HG03039 (cell line): ENCODE data around the gene AP1G2.

Experiments used
- ATAC-seq: cut with Tn5 transposase; IDR thresholded peaks from one replicate; pipeline ENCODE4 v1.9.1; 2021; ENCODE audit warnings: mild to moderate bottlenecking, moderate library complexity; ENCODE audit not compliant: unreplicated experiment

Gene AP1G2

GRCh38 chr14:23558346-23559009 is 9.1 kb downstream of the AP1G2 start:
- ATAC-seq, result no peak

- ATAC-seq, result no peak
Observed at GRCh38 chr14:23557946-23558345, 9.6 kb downstream of the AP1G2 start.

DNA sequence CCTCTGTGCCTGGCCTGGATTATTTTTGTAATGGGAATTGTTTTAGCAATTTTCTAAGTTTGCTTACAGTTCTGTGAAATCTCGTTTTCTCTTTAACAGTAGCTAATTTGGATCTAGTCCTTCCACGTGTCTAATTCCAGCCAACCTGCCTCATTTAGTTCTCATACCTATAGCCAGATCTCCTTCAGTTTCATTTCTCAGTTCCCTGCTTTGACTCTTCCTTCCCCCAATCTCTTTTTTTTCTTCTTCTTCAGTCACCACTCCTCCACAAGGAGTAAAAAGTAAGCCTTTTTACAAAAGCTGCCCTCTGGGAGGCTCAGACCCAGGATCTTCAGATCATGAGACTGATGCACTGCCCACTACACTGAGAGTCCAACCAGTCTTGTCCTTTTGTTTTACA is 10.1 kb downstream of the AP1G2 start:
- ATAC-seq, result no peak

GRCh38 chr14:23556700-23557440 is 10.7 kb downstream of the AP1G2 start:
- ATAC-seq, result no peak

- peak; percentile 89 for ATAC-seq
Observed at GRCh38 chr14:23555882-23556699, 11.5 kb downstream of the AP1G2 start, which contains the start of gene THTPA. Gene THTPA (plus strand): TSS chr14:23556271. CDS start chr14:23556758, 487 bp downstream.

DNA sequence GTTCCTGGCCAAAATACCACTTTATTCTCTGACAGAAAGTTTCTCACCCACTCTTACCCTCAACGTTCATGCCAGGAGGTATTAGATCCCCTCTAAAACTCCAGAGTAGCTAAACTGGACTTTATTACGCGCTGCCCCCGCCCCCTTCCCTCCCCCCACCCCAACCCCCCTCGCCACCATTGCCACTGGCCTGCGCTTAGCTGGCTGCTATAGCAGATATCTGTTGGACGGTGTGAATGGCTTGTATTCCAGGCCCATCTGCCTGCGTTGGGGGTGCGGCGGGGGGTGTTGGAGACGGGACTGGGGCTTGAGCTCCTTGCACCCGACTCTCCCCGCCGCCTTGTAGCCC is 12.1 kb downstream of the AP1G2 start:
- no peak for ATAC-seq

GRCh38 chr14:23551266-23552028 is 16.1 kb downstream of the AP1G2 start, which contains the start of gene ZFHX2:
Gene ZFHX2 (minus strand): TSS chr14:23551765. CDS start chr14:23535325, 16,440 bp downstream.
- peak; percentile 41 for ATAC-seq

DNA sequence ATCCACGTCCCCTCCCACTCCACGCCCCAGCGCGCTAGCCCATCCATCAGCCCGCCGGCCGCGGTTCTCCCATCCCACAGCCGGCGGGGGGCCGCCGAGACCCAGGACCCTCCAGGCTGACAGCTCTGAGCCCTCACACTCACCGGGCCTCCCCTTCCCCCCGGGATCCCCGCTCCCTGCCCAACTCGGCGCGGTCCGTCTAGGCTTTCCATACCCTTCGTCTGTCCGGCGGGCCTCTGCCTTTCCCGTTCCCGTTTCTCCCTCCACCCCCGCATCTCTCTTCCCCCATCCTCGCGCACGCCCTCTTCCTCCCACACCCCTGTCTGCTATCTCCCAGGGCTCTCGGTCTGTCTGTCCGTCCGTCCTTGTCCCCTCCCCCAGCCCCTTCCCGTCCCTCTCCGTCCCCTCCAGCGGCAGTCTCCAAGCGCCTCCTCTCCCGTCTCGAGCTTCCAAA is 16.8 kb downstream of the AP1G2 start:
- no peak for ATAC-seq

- ATAC-seq, result no peak
Observed at GRCh38 chr14:23550131-23550811, 17.3 kb downstream of the AP1G2 start.

DNA sequence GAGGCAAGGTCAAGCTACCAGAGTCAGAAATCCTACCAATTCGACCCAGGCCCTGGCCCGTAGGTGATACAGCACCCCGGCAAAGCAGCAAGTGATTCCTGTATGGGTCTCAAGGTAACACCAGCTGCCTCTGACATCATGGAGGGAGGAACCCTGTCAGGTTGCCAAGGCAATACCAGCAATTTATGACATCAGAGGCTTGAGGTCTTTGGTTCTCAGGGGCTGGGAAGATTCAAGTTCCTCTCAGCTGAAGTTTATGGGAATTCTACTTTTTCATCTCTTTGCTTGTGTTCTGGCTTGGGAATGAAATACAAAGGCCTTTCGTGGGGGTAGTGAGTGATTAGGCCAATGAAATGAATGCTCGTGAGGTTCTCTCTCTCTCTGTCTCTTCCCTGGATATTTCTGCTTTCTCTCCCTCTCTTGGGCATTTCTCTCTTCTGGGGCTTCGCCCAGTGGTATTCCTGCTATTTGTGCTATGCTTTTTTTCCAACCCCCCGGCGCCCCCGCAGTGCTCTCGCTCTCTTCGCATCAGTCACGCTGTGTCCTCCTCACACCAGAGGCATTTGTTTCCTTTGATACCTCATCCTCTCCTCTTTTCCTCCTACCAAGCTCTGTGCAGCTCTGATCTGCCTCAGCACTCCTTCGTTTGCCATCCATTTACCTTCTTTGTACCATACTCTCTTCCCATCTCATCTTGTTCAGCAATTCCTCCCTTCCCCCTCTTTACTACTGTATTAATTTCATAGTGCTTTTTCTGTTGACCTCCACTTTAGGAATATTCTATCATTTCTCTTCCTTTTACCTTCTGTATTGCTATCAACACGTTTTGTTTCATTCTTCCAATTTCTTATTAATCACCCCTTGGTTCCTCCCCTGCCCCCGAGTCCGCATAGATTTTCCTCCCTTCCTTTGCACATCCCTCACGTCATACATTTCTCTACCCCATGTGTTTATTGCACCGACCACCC is 19.0 kb downstream of the AP1G2 start:
- no peak for ATAC-seq

DNA sequence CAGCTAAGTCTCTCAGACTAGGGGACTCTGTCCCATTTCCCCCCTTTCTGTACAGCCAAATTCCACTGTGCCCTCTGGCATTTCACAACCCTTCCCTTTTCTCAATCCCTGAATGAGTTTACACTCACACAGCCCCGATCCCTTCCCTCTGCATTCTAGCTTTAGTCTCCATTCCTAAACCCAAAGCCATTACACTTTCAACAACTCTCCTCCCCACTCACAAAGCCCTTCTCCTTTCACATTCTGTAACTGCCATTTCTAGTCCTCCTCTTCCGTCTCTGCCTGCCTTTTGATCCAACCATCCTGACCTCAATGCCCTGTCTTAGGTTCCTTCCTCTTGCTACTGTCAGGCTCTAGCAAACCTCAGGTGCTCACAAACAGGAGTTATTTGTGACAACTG is 19.7 kb downstream of the AP1G2 start:
- no peak for ATAC-seq

DNA sequence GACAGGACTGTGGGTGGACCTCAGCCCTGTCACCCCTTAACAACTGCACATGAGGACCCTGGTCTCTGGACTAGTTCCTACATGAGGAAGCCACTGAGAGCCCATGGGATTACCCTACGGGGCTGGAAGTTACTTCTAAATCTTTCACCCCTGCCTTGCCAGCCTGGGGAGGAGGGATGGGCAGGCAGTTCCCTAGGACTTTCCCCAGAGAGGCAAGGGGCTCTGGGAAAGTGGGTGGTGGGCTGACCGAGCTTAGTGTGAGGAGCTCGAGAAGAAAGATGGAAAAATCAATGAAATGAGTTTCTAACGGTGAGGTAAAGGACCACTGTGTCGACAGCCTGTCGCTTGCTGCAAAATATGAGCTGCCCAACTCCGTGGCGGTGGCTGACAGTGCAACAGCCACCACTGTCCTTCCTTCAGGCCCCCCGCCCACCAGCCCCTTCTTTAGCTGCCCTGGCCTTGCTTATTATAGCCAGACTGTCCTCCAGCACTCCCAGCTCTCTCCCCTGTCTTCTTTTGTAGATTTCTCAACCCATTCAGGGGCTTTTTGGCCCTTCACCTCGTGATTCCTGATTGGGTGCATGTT is 21.0 kb downstream of the AP1G2 start:
- no peak for ATAC-seq

GRCh38 chr14:23545740-23546365 is 21.7 kb downstream of the AP1G2 start:
- no peak for ATAC-seq

- ATAC-seq, result no peak
Observed at GRCh38 chr14:23544511-23545447, 22.8 kb downstream of the AP1G2 start.

DNA sequence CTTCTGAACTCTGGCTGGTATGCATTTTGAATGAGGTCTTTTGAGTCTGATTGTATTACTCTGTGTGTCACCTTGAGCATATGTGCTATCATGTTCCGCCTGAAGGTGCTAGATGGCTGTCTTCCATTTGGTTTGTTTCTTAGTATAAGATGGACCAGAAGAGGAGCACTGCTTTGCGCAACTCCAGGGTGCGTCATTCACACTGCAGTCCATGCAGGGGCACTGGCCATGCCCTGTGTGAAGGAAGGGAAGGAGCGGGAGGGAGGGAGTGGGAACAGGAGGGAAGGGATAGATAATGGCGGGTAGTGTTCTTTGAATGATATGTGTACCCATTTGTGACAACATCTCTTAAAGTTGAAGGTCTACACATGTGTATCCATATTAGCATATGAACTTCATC is 24.2 kb downstream of the AP1G2 start:
- ATAC-seq, result no peak

DNA sequence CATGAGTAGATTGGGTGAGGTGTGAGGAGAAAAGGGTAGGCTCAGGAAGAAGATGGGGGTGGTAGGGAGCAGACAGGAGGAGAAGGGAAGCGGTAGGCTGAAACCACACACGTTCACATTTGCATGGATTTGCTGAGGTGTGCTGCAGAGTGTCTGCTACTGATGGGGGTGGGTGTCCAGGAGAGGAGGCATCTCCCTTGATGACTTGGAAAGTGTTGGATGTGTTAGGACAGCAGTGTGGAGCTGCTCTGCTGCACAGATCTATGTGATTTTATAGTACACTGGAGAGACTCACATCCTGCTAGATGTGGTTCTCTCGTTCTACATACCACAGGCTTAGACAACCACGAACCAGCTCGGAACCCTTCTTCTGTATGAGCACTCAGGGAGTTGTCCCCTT is 25.3 kb downstream of the AP1G2 start:
- ATAC-seq, result no peak

GRCh38 chr14:23540141-23540469 is 27.5 kb downstream of the AP1G2 start:
- ATAC-seq, result no peak
